IMR-90 (cell line): Measurements from ENCODE around the gene RGP1. TPM values are rescaled to one million over a fixed set of nuclear protein-coding genes. Genes with fewer than 3 reads are reported as not detected.

ENCODE experiments used
- ATAC-seq: fragments of 200-7000 bp; cut with Tn5 transposase; 2 replicates; pipeline ENCODE4 v1.9.1; 2020; ENCODE audit warnings: low read depth, mild to moderate bottlenecking, moderate library complexity
- BruUV-seq: library from RNA; stranded (reverse); fragments of 400-500 nt; replicated peaks from 2 replicates; lab custom pipeline; 2021; lab: Mats Ljungman, UMichigan
- CTCF ChIA-PET: fragments of 300-600 bp; formaldehyde crosslinking; extraction: SDS; loops from one replicate; lab custom pipeline; 2021; ENCODE audit warnings: antibody characterized with exemption; lab: Yijun Ruan, JAX
- POLR2A ChIA-PET: fragments of 300-600 bp; sonication (Branson Sonifier 250); formaldehyde crosslinking; loops from one replicate; lab custom pipeline; 2022; ENCODE audit warnings: antibody characterized with exemption; ENCODE audit not compliant: unreplicated experiment; lab: Charles Lee
- DNase-seq: peaks from one replicate; pipeline ENCODE4 v3.0.0; 2013
- H2AFZ ChIP-seq: replicated peaks from 2 replicates; pipeline ENCODE3; 2013; ENCODE audit warnings: low read length, mild to moderate bottlenecking; ENCODE audit not compliant: poor library complexity
- H2AK5ac ChIP-seq: 2 replicates; pipeline ENCODE4 v1.6.1; 2013; ENCODE audit warnings: low read depth, low read length, inconsistent platforms
- H2AK9ac ChIP-seq: replicated peaks from 2 replicates; pipeline ENCODE3; 2013; ENCODE audit warnings: mild to moderate bottlenecking, low read depth, low read length, moderate library complexity; ENCODE audit not compliant: poor library complexity
- H2BK120ac ChIP-seq: 2 replicates; pipeline ENCODE4 v1.6.1; 2013; ENCODE audit warnings: low read depth, low read length, inconsistent platforms
- H2BK15ac ChIP-seq: 3 replicates; pipeline ENCODE4 v1.6.1; 2013; ENCODE audit warnings: low read depth, low read length, inconsistent platforms
- H2BK20ac ChIP-seq: 2 replicates; pipeline ENCODE4 v1.6.1; 2013; ENCODE audit warnings: low read depth, mild to moderate bottlenecking, inconsistent platforms, low read length, moderate library complexity
- H2BK5ac ChIP-seq: 2 replicates; pipeline ENCODE4 v1.6.1; 2013; ENCODE audit warnings: mild to moderate bottlenecking, low read depth, low read length, inconsistent platforms; ENCODE audit not compliant: poor library complexity, severe bottlenecking
- H3K14ac ChIP-seq: replicated peaks from 2 replicates; pipeline ENCODE4 v1.6.1; 2013; ENCODE audit warnings: low read depth, low read length, inconsistent platforms
- H3K18ac ChIP-seq: 2 replicates; pipeline ENCODE4 v1.6.1; 2013; ENCODE audit warnings: low read depth, low read length, control low read depth
- H3K23ac ChIP-seq: 2 replicates; pipeline ENCODE4 v1.6.1; 2013; ENCODE audit warnings: low read depth, low read length, inconsistent platforms
- H3K27ac ChIP-seq: 2 replicates; pipeline ENCODE4 v1.5.1; 2013; ENCODE audit warnings: mild to moderate bottlenecking, control low read depth, low read length; ENCODE audit not compliant: insufficient read depth
- H3K27me3 ChIP-seq: 2 replicates; pipeline ENCODE4 v1.6.1; 2013; ENCODE audit warnings: low read length; ENCODE audit not compliant: control insufficient read depth, insufficient read depth
- H3K36me3 ChIP-seq: 2 replicates; pipeline ENCODE4 v1.6.1; 2013; ENCODE audit warnings: low read length, mixed read lengths; ENCODE audit not compliant: control insufficient read depth, insufficient read depth
- H3K4ac ChIP-seq: 2 replicates; pipeline ENCODE4 v1.6.1; 2013; ENCODE audit warnings: low read depth, low read length, inconsistent platforms
- H3K4me1 ChIP-seq: 2 replicates; pipeline ENCODE4 v1.6.1; 2013; ENCODE audit warnings: low read length, mixed read lengths; ENCODE audit not compliant: control insufficient read depth, insufficient read depth
- H3K4me2 ChIP-seq: 2 replicates; pipeline ENCODE4 v1.6.1; 2013; ENCODE audit warnings: low read depth, mild to moderate bottlenecking, control low read depth, low read length, moderate library complexity
- H3K4me3 ChIP-seq: 2 replicates; pipeline ENCODE4 v1.5.1; 2013; ENCODE audit warnings: low read depth, mild to moderate bottlenecking, control low read depth, low read length, moderate library complexity; ENCODE audit not compliant: insufficient read depth
- H3K56ac ChIP-seq: 2 replicates; pipeline ENCODE4 v1.6.1; 2013; ENCODE audit warnings: low read length, inconsistent platforms; ENCODE audit not compliant: insufficient read depth; ENCODE audit errors: extremely low read depth
- H3K79me1 ChIP-seq, 2 experiments: 2 replicates each; pipeline ENCODE4 v1.6.1; 2013; ENCODE audit warnings: low read length in 2 of 2, inconsistent platforms in 1 of 2, low read depth in 1 of 2
- H3K9ac ChIP-seq: 2 replicates; pipeline ENCODE4 v1.6.1; 2013; ENCODE audit warnings: low read depth, low read length, control low read depth
- H3K9me1 ChIP-seq: 2 replicates; pipeline ENCODE4 v1.6.1; 2013; ENCODE audit warnings: low read length, inconsistent platforms; ENCODE audit not compliant: insufficient read depth
- H3K9me3 ChIP-seq: 2 replicates; pipeline ENCODE4 v1.6.1; 2013; ENCODE audit warnings: low read length; ENCODE audit not compliant: control insufficient read depth, insufficient read depth
- H4K20me1 ChIP-seq: 2 replicates; pipeline ENCODE4 v1.6.1; 2013; ENCODE audit warnings: low read length, inconsistent platforms; ENCODE audit not compliant: insufficient read depth
- H4K5ac ChIP-seq: 2 replicates; pipeline ENCODE4 v1.6.1; 2013; ENCODE audit warnings: mild to moderate bottlenecking, low read depth, low read length, control low read depth
- H4K8ac ChIP-seq, 2 experiments: 2 replicates each; pipeline ENCODE4 v1.6.1; 2013; ENCODE audit warnings: low read depth in 2 of 2, low read length in 2 of 2, control low read depth in 1 of 2, inconsistent platforms in 1 of 2
- H4K91ac ChIP-seq: 2 replicates; pipeline ENCODE4 v1.6.1; 2013; ENCODE audit warnings: low read depth, low read length, inconsistent platforms; ENCODE audit not compliant: insufficient read depth
- FOS ChIP-seq: fragments of 150-350 bp; IDR thresholded peaks from 2 replicates; pipeline ENCODE4 v1.6.1; 2016; ENCODE audit warnings: low read depth, low read length
- MAFK ChIP-seq: IDR thresholded peaks from 2 replicates; pipeline ENCODE4 v1.6.1; 2012; ENCODE audit warnings: low read depth, low read length, improper control_type of control experiment
- MAZ ChIP-seq: IDR thresholded peaks from 2 replicates; pipeline ENCODE4 v1.6.1; 2012; ENCODE audit warnings: low read depth, mild to moderate bottlenecking, low read length, improper control_type of control experiment, moderate library complexity, borderline replicate concordance
- MXI1 ChIP-seq: IDR thresholded peaks from 2 replicates; pipeline ENCODE4 v1.6.1; 2012; ENCODE audit warnings: low read depth, mild to moderate bottlenecking, low read length, moderate library complexity, borderline replicate concordance
- NFE2L2 ChIP-seq: fragments of 150-350 bp; IDR thresholded peaks from 2 replicates; pipeline ENCODE4 v1.6.1; 2016; ENCODE audit warnings: low read depth, mild to moderate bottlenecking, low read length
- POLR2A ChIP-seq: IDR thresholded peaks from 2 replicates; pipeline ENCODE4 v1.6.1; 2012; ENCODE audit warnings: mild to moderate bottlenecking, low read depth, low read length
- RAD21 ChIP-seq: IDR thresholded peaks from 2 replicates; pipeline ENCODE4 v1.6.1; 2012; ENCODE audit warnings: low read length, improper control_type of control experiment
- RCOR1 ChIP-seq: IDR thresholded peaks from 2 replicates; pipeline ENCODE4 v1.6.1; 2012; ENCODE audit warnings: mild to moderate bottlenecking, low read length, improper control_type of control experiment; ENCODE audit not compliant: insufficient replicate concordance
- RFX5 ChIP-seq: IDR thresholded peaks from 2 replicates; pipeline ENCODE4 v1.8.0; 2012; ENCODE audit warnings: low read depth, mild to moderate bottlenecking, low read length, moderate library complexity
- SMC3 ChIP-seq: fragments of 150-350 bp; IDR thresholded peaks from 2 replicates; pipeline ENCODE4 v1.6.1; 2016; ENCODE audit warnings: low read depth, mild to moderate bottlenecking, antibody characterized with exemption, low read length, moderate library complexity
- WGBS, 2 experiments: methylation state at CpG; one replicate each; pipeline versions ENCODE4 v1.1.5 to v1.1.7; 2013; ENCODE audit warnings: missing lambda C conversion rate in 2 of 2; ENCODE audit not compliant: insufficient read length in 1 of 2; ENCODE audit errors: extremely low coverage in 2 of 2; 5-methylcytosine and 5-hydroxymethylcytosine counted together
- dilution Hi-C: fragments of 300-500 bp; cut with HindIII; formaldehyde crosslinking; loops from one replicate; pipeline ENCODE4 v1.14.3; 2018; ENCODE audit warnings: low sequenced_read_pairs; ENCODE audit not compliant: unreplicated experiment
- in situ Hi-C: fragments of 300-500 bp; cut with MboI; formaldehyde crosslinking; loops from 3 replicates; pipeline ENCODE4 v1.14.3; 2019; ENCODE audit warnings: low sequenced_read_pairs, inconsistent platforms, mixed read lengths
- intact Hi-C: fragments of 100-400 bp; cut with micrococcal nuclease; formaldehyde crosslinking; loops from 2 replicates; pipeline ENCODE4 v1.10.0; 2022
- polyA plus RNA-seq, 3 experiments: library from polyadenylated mRNA; depleted of rRNA; stranded (reverse); fragments of >200 nt; gene quantifications; 2 replicates each; pipeline ENCODE4 v1.2.3, GENCODE V29; 2012; ENCODE audit warnings: low replicate concordance in 1 of 3
- total RNA-seq: library from RNA; depleted of rRNA; stranded (reverse); fragments of >200 nt; gene quantifications from 2 replicates; pipeline ENCODE4 v1.2.3, GENCODE V29; 2012
- TF ChIP-seq, protein P1 (sequence below): fragments of 150-350 bp; IDR thresholded peaks from 2 replicates; pipeline ENCODE4 v1.6.1; 2016; ENCODE audit warnings: low read depth, mild to moderate bottlenecking, low read length, moderate library complexity, borderline replicate concordance
- TF ChIP-seq, protein P2 (sequence below): fragments of 150-350 bp; IDR thresholded peaks from 2 replicates; pipeline ENCODE4 v1.6.1; 2017; ENCODE audit warnings: mild to moderate bottlenecking, antibody characterized with exemption, low read length, low read depth

RGP1 gene
- total and polyA plus RNA-seq, 2 of the 4 experiments (the other 2 are of a cell fraction): 10.2 to 14.3 TPM

DNA sequence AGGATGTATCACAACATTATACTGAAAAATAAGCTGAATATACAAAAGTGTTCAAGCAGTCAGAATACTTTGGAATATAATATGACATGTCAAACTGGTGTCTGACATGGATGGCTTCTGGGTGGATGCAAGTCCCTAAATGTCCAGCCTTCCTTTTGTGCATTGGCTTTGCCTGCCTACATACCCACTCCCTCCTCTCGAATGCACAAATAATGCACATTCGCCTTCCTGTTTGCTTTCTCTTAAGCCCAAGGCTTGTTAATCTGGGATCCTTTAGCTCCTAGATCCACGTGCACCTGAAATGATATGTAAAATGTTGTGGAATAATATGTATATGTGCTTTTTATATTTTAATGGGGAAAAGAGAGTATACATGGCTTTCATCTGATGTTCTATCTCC lies 29.4 kb downstream of the RGP1 start:
- Histone ChIP-seq H3K9me1 (no peaks in the 10 kb centered on the region; the same call in 1 of the 2 replicates), H3K36me3 (no peaks in the 10 kb centered on the region), H3K4me3 (no peak overlapping the region), H2AFZ (no peak overlapping the region), H4K20me1 (no peaks in the 10 kb centered on the region), H3K27ac (no peak overlapping the region), H2BK5ac (no peak overlapping the region), H4K91ac (no peak overlapping the region), H2BK15ac (no peak overlapping the region), H3K27me3 (peaks cover 29% of the 10 kb centered on the region), H3K14ac (no peak overlapping the region), H2AK5ac (no peak overlapping the region), H3K9ac (no peak overlapping the region), H2BK120ac (no peak overlapping the region), H3K18ac (no peak overlapping the region), H3K23ac (no peak overlapping the region), H4K5ac (no peak overlapping the region), H3K4me1 (no peaks in the 10 kb centered on the region), H4K8ac (no peak overlapping the region), H3K56ac (no peak overlapping the region), H3K79me1 (no peaks in the 10 kb centered on the region), H3K4ac (no peak overlapping the region), H3K9me3 (no peaks in the 10 kb centered on the region), H3K4me2 (no peak overlapping the region), H2BK20ac (no peak overlapping the region), H2AK9ac (no peak overlapping the region)
- WGBS, 2 experiments: 83% methylated on average over 1 of the region's 3 CpGs; no CpG with 5 or more reads in 1 of the 2 experiments
- intact Hi-C loops: no loop called here
- ChIA-PET POLR2A (no interaction called here), CTCF (no interaction called here)
- in situ Hi-C loops: loop anchor here (5.0 kb wide), 1 partner anchor 104 kb away; no protein-coding TSS in a partner anchor
- TF ChIP-seq POLR2A (no peak), MXI1 (no peak), MAFK (no peak), RCOR1 (no peak), RFX5 (no peak), SMC3 (no peak), RAD21 (no peak), FOS (no peak), NFE2L2 (no peak), MAZ (no peak)
- TF ChIP-seq, protein P1, sequence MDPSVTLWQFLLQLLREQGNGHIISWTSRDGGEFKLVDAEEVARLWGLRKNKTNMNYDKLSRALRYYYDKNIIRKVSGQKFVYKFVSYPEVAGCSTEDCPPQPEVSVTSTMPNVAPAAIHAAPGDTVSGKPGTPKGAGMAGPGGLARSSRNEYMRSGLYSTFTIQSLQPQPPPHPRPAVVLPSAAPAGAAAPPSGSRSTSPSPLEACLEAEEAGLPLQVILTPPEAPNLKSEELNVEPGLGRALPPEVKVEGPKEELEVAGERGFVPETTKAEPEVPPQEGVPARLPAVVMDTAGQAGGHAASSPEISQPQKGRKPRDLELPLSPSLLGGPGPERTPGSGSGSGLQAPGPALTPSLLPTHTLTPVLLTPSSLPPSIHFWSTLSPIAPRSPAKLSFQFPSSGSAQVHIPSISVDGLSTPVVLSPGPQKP: no peak
- TF ChIP-seq, protein P2, sequence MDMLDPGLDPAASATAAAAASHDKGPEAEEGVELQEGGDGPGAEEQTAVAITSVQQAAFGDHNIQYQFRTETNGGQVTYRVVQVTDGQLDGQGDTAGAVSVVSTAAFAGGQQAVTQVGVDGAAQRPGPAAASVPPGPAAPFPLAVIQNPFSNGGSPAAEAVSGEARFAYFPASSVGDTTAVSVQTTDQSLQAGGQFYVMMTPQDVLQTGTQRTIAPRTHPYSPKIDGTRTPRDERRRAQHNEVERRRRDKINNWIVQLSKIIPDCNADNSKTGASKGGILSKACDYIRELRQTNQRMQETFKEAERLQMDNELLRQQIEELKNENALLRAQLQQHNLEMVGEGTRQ: no peak
- ATAC-seq (no peak), DNase-seq (no peak)
- dilution Hi-C loops: no loop called here
- BruUV-seq: no TSS peak
